Testis (tissue), 2 donors: Measurements from ENCODE around the gene POLR1A.

Source experiments
- CTCF ChIP-seq, 3 experiments: fragments of 450-650 bp in 2 of 3; fragments of 200-600 bp in 1 of 3; sonication (generic) in 1 of 3; IDR thresholded peaks; one replicate each; pipeline ENCODE4 v1.5.1; 2016 to 2019; ENCODE audit warnings: antibody characterized with exemption in 3 of 3, mild to moderate bottlenecking in 2 of 3, moderate library complexity in 1 of 3
- POLR2A ChIP-seq: fragments of 450-650 bp; IDR thresholded peaks from one replicate; pipeline ENCODE4 v1.6.1; 2017; ENCODE audit warnings: antibody characterized with exemption, mild to moderate bottlenecking, moderate library complexity

DNA sequence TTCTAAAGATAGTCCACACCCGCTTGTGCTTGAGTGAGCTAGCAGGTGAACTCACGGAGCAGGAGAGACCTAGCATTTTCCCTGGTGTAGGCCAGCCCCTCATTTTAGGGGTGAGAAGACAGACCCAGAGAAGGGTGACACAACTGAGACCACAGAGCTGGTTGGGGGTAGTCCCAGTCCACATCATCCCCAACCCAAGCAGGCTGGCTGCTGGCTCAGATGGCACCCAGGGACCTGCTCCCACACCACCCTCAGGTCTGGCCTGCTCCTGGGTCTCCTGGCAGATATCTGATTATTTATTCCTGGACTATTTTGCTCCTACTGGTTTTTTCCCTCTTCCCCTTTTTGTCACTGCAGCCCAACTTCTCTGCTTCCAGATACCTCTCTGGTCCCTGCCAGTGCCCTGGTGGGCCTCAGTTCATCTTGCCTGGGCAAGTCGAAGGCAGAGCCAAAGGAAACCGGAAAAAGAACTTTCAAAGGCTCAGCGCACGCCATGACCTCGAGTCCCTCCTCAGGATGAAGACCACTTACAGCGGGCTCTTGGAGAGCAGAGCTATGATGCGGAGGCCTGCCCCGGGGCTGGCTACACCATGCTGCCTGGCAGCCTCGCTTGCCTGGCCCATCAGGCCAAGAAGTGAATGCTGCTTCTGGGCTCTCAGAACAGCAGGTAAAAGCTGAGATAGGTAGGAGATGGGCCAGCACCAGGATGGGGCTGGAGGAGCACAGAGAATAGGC is 72.7 kb downstream of the POLR1A start:
- TF ChIP-seq CTCF (IDR thresholded peaks at IDR 0.05) (no peak), POLR2A (no peak)
